ENCODE data around the gene BICD1.

Gene BICD1

DNA sequence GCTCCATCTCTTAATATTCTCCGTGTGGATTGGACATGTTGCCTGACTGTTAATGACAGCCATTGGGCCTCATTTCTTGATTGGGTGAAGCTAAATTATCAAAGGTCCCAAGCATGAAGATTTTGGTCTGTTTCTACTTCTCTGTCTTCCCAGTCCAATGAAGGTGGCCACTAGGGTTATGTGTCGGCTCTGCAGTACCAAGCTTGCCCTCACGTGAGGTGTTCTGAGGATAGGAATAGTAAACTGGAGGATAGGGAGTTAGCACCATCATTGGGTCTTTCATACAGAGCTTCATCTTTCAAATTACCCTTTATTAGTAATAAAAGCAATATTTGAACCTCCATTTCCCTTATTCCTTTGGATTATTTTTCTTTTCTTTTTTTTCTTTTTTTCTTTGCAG lies 21.9 kb upstream of the BICD1 start:
- DNase-seq (no peak), ATAC-seq (ENCODE audit: insufficient read depth, low read depth) (no peak)
- Histone ChIP-seq H4K20me1 (ENCODE audit: insufficient read depth, low read length) (no peaks in the 10 kb centered on the region), H3K4me1 (ENCODE audit: insufficient read depth, low read length) (no peaks in the 10 kb centered on the region), H3K36me3 (ENCODE audit: insufficient read depth, low read length) (no peaks in the 10 kb centered on the region), H3K79me2 (ENCODE audit: insufficient read depth, low read length) (no peaks in the 10 kb centered on the region), H3K4me3 (ENCODE audit: low read depth in 1 of 2, low read length in 2 of 2) (no peak overlapping the region), H2AFZ (ENCODE audit: low read depth, low read length) (no peak overlapping the region), H3K27ac (ENCODE audit: low read length) (no peak overlapping the region), H3K4me2 (ENCODE audit: insufficient read depth, low read length) (no peak overlapping the region), H3K9me3 (ENCODE audit: insufficient read depth, low read length, severe bottlenecking) (no peaks in the 10 kb centered on the region), H3K27me3 (ENCODE audit: insufficient read depth, low read length, poor library complexity) (no peaks in the 10 kb centered on the region), H3K9ac (ENCODE audit: low read depth, low read length) (no peak overlapping the region)
- TF ChIP-seq EZH2 (IDR thresholded peaks at IDR 0.05; ENCODE audit: borderline replicate concordance, low read depth, low read length, severe bottlenecking), result no peak
- TF ChIP-seq, protein P1, sequence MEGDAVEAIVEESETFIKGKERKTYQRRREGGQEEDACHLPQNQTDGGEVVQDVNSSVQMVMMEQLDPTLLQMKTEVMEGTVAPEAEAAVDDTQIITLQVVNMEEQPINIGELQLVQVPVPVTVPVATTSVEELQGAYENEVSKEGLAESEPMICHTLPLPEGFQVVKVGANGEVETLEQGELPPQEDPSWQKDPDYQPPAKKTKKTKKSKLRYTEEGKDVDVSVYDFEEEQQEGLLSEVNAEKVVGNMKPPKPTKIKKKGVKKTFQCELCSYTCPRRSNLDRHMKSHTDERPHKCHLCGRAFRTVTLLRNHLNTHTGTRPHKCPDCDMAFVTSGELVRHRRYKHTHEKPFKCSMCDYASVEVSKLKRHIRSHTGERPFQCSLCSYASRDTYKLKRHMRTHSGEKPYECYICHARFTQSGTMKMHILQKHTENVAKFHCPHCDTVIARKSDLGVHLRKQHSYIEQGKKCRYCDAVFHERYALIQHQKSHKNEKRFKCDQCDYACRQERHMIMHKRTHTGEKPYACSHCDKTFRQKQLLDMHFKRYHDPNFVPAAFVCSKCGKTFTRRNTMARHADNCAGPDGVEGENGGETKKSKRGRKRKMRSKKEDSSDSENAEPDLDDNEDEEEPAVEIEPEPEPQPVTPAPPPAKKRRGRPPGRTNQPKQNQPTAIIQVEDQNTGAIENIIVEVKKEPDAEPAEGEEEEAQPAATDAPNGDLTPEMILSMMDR (IDR thresholded peaks at IDR 0.05; ENCODE audit: borderline replicate concordance, extremely low read depth, low read length, poor library complexity, severe bottlenecking), result no peak

DNA sequence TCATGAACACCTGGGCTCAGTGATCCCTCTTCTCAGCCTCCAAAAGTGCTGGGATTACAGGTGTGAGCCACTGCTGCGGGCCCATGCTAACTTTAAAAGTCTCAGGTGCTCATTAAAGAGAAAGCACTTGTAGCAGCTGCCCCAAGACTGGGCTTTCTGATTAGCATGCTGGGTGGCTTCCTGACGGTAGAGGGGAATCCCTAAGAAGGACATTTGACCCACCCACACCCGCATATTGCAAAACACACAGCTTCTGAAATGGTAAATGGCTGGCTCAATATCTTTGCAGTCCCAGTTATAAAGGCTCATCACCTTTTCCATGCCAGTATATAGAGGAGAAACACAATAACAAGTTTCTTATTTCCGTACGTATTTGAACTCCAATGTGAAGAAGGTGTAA lies 19.3 kb upstream of the BICD1 start:
- Histone ChIP-seq H3K36me3 (ENCODE audit: insufficient read depth, low read length) (no peaks in the 10 kb centered on the region), H3K27me3 (ENCODE audit: insufficient read depth, low read length, poor library complexity) (no peaks in the 10 kb centered on the region), H3K4me2 (ENCODE audit: insufficient read depth, low read length) (no peak overlapping the region), H3K4me1 (ENCODE audit: insufficient read depth, low read length) (no peaks in the 10 kb centered on the region), H2AFZ (ENCODE audit: low read depth, low read length) (no peak overlapping the region), H3K9me3 (ENCODE audit: insufficient read depth, low read length, severe bottlenecking) (no peaks in the 10 kb centered on the region), H3K79me2 (ENCODE audit: insufficient read depth, low read length) (no peaks in the 10 kb centered on the region), H3K9ac (ENCODE audit: low read depth, low read length) (no peak overlapping the region), H3K27ac (ENCODE audit: low read length) (no peak overlapping the region), H3K4me3 (ENCODE audit: low read depth in 1 of 2, low read length in 2 of 2) (no peak overlapping the region), H4K20me1 (ENCODE audit: insufficient read depth, low read length) (no peaks in the 10 kb centered on the region)
- DNase-seq (no peak), ATAC-seq (ENCODE audit: insufficient read depth, low read depth) (no peak)
- TF ChIP-seq EZH2 (IDR thresholded peaks at IDR 0.05; ENCODE audit: borderline replicate concordance, low read depth, low read length, severe bottlenecking), result no peak
- TF ChIP-seq, protein P1 (IDR thresholded peaks at IDR 0.05; ENCODE audit: borderline replicate concordance, extremely low read depth, low read length, poor library complexity, severe bottlenecking), result no peak

DNA sequence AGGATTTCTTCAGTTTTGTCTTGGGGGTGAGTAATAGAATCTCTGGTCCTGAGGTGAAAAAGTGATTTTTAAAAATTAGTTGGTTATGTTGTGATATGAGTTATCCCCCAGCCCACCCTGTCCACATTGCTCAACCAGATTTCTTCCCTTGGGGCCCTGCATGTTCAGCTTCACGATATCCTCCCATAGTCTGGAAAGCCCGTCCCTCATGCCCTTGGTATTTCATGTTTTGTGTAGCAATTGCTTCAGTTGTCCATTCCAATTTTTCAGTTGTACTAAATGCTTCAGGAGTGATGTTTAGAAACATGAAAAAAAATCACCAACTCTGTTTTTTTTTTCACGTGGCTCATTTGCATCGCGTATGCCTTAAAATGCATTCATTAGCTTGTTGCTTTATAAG lies 17.5 kb upstream of the BICD1 start:
- TF ChIP-seq, protein P1 (IDR thresholded peaks at IDR 0.05; ENCODE audit: borderline replicate concordance, extremely low read depth, low read length, poor library complexity, severe bottlenecking), result no peak
- TF ChIP-seq EZH2 (IDR thresholded peaks at IDR 0.05; ENCODE audit: borderline replicate concordance, low read depth, low read length, severe bottlenecking), result no peak
- Histone ChIP-seq H3K79me2 (ENCODE audit: insufficient read depth, low read length) (no peaks in the 10 kb centered on the region), H2AFZ (ENCODE audit: low read depth, low read length) (no peak overlapping the region), H4K20me1 (ENCODE audit: insufficient read depth, low read length) (no peaks in the 10 kb centered on the region), H3K4me2 (ENCODE audit: insufficient read depth, low read length) (no peak overlapping the region), H3K27ac (ENCODE audit: low read length) (no peak overlapping the region), H3K4me1 (ENCODE audit: insufficient read depth, low read length) (no peaks in the 10 kb centered on the region), H3K9ac (ENCODE audit: low read depth, low read length) (no peak overlapping the region), H3K9me3 (ENCODE audit: insufficient read depth, low read length, severe bottlenecking) (no peaks in the 10 kb centered on the region), H3K27me3 (ENCODE audit: insufficient read depth, low read length, poor library complexity) (no peaks in the 10 kb centered on the region), H3K36me3 (ENCODE audit: insufficient read depth, low read length) (no peaks in the 10 kb centered on the region), H3K4me3 (ENCODE audit: low read depth in 1 of 2, low read length in 2 of 2) (no peak overlapping the region)
- ATAC-seq (ENCODE audit: insufficient read depth, low read depth) (no peak), DNase-seq (no peak)

DNA sequence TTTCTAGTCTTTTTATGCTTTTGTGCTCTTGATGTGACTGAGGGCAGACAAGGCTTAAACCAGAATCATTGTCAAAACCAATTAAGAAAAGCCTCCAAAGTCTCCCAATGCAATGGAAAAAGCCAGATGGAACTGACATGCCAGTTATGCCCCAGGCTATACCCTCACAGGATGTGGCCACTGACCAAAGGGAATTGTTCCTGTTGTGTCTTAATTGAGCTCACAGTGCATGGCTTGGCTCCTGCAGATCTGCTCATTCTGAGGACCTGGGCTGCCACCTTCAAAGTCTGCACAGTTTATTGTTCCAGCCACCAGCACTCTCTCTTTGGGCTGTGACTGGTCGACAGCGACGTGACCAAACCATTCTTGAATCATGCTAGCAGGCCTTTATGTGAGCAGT lies 17.1 kb upstream of the BICD1 start:
- DNase-seq (no peak), ATAC-seq (ENCODE audit: insufficient read depth, low read depth) (no peak)
- Histone ChIP-seq H3K27ac (ENCODE audit: low read length) (no peak overlapping the region), H3K9ac (ENCODE audit: low read depth, low read length) (no peak overlapping the region), H3K4me3 (ENCODE audit: low read depth in 1 of 2, low read length in 2 of 2) (no peak overlapping the region), H4K20me1 (ENCODE audit: insufficient read depth, low read length) (no peaks in the 10 kb centered on the region), H3K9me3 (ENCODE audit: insufficient read depth, low read length, severe bottlenecking) (no peaks in the 10 kb centered on the region), H3K36me3 (ENCODE audit: insufficient read depth, low read length) (no peaks in the 10 kb centered on the region), H3K4me2 (ENCODE audit: insufficient read depth, low read length) (no peak overlapping the region), H3K4me1 (ENCODE audit: insufficient read depth, low read length) (no peaks in the 10 kb centered on the region), H2AFZ (ENCODE audit: low read depth, low read length) (no peak overlapping the region), H3K27me3 (ENCODE audit: insufficient read depth, low read length, poor library complexity) (no peaks in the 10 kb centered on the region), H3K79me2 (ENCODE audit: insufficient read depth, low read length) (no peaks in the 10 kb centered on the region)
- TF ChIP-seq EZH2 (IDR thresholded peaks at IDR 0.05; ENCODE audit: borderline replicate concordance, low read depth, low read length, severe bottlenecking), result no peak
- TF ChIP-seq, protein P1 (IDR thresholded peaks at IDR 0.05; ENCODE audit: borderline replicate concordance, extremely low read depth, low read length, poor library complexity, severe bottlenecking), result no peak

Data from DND-41 (cell line).